DMS114 treated with DMSO at 0.1 percent for 48 hours (cell line): ENCODE measurements around the gene KRTAP20-1.

Source experiments
- DNase-seq: peaks from one replicate; lab custom pipeline; 2025; ENCODE audit not compliant: unreplicated experiment; lab: John Stamatoyannopoulos, UW

The KRTAP20-1 gene

DNA sequence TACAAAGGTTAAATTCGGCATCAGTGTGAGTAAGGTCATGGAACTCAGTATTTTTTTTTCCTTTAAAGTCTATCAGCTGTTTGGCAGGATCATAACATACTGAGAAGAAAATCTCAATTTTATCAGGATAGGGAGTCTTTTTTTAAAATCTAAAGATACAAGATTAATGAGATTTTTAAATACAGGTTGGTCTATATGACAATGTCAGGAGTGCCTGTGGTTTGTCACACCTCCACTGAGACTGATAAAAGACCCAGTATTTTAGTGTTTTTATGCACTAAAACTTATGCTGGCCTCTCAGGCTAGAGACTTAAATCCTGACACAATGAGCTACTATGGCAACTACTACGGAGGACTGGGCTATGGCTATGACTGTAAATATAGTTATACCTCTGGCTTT lies 26.3 kb downstream of the KRTAP20-1 start, which contains the start of gene KRTAP20-3:
KRTAP20-3 (plus strand) TSS at position 301 of the 400 bp plus-strand sequence.
- DNase-seq: no peak

DNA sequence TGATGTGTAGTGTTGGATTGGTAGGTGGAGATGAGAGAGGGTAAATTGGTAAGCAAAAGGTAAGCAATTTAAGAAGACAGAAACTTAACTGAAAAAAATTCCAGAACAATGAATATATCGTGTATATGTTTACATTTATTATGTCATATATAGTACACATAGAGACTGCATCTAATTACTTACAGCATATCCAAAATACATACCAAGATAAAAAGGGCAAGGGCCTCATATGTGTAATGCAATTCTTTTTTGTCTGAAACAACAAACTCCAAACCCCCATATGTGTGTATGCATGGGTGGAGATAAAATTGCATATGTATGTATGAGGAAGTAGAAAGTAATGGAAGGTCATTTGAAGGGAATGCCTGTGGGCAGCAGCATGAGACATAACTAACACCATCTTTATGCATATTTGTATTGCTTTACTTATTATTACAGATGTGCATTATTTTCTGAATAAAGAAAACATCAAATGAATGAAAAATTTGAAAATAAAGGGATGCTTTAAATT lies 30.7 kb downstream of the KRTAP20-1 start:
- DNase-seq: no peak

DNA sequence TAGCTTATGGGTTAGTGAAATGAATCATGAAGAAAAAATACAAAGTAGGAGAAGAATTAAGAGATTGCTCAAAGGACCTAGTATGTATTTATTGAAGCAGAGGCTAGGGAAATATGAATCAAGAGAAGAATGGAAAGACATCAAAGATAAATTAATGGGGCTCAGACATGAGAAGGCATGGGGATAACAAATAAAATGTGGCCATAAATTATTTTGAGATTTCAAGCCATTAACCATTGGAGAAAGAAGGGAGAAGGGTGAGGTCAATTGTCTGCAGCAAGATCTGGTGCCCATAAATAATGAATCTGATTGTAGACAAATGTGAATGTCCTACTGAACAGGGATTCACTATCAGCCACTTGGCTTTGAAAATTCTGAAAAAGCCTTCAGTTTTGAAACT lies 36.7 kb downstream of the KRTAP20-1 start:
- no peak for DNase-seq
